Fibroblast of peridontal ligament (primary cell): ENCODE measurements around the gene MRPL49.
"Not testable (repeated sequence)": the region's sequence is repeated elsewhere in the genome, so short reads cannot be mapped to it uniquely, and the experiment has no call there.

Source experiments
- DNase-seq: peaks from one replicate; pipeline ENCODE4 v3.0.0-alpha.2; 2010; ENCODE audit errors: extremely low read depth

The MRPL49 gene

DNA sequence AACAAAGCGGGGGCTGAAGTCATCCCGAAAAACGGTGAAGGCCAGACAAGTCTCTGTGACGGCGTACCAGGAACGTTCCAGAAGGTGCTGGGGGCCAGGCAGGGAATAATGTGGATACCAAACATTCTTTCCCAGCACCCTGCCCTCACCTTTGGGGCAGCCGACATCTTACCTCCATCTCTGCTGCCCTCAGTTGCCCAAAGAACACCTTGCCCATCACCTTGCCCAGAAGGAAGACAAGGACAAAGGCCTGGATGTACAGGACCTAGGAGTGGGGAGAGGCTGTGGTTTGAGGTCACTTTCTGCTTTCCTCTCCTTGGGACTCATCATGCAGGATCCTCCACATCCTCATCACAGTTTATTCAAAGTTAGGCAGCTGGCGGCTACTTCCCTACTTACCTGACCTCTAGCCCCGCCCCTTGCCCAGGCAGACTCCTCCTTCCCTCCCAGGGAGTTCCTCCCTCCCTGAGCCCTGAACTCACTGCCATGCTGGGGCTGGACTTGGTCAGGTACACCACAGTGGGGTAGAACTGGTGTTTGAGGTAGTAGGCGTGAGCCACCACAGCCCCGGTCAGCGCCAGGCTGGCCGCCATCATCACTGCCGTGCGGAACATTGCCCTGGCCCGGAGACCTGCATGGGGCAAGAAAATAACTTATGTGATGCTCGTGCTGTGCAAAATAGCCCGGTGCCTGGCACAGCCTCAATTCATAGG is 11.0 kb downstream of the MRPL49 start:
- DNase-seq, result no peak

DNA sequence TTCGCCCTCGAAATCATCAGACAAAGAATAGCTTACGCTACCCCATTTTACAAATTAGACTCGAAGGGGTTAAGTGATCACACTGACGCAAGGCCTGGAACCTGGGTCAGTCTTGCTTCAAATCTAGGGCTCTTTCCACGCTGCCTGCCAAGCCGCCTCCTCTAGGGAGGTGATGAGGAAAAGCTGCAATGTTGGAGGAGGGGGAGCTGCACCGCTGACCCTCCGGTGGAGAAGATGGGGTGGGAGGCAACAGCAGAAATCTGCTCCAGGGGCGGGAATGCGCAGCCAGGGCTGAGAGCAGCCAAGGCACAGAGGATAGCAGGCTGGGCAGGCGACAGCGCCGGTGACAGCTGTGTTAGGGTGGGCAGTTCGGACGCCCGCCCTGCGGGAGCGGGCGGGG is 11.6 kb downstream of the MRPL49 start:
- peak; percentile 59 for DNase-seq

GRCh38 chr11:65134240-65134951 is 12.3 kb downstream of the MRPL49 start, which contains the start of gene SYVN1:
Gene SYVN1 (minus strand): TSS chr11:65134519. CDS start chr11:65133601, 918 bp downstream.
- peak; percentile 84 for DNase-seq

- peak; percentile 94 for DNase-seq
Measured at GRCh38 chr11:65134952-65135632, 13.0 kb downstream of the MRPL49 start.

DNA sequence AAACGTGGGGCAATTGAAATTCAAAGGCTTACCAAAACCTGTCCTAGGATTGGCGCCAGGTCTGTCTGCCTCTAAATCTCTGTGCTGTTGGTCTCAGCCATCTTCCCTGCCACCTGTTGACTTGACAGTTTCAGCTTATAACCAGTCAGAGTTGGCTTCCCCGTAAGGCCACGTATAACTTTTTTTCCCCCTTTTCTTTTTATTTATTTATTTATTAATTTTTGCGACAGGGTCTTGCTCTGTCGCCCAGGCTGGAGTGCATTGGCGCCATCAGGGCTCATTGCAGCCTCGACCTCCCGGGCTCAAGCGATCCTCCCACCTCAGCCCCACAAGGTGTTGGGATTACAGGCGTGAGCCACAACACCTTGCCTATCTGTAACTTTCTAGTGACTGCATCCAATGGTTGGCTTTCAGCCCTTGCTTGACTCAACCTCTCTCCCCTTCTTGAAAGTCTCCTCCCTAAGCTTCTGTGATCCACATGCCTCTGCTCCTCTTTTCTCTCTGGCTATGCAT is 13.6 kb downstream of the MRPL49 start:
- no peak for DNase-seq

GRCh38 chr11:65136515-65137096 is 14.5 kb downstream of the MRPL49 start:
- no peak for DNase-seq

DNA sequence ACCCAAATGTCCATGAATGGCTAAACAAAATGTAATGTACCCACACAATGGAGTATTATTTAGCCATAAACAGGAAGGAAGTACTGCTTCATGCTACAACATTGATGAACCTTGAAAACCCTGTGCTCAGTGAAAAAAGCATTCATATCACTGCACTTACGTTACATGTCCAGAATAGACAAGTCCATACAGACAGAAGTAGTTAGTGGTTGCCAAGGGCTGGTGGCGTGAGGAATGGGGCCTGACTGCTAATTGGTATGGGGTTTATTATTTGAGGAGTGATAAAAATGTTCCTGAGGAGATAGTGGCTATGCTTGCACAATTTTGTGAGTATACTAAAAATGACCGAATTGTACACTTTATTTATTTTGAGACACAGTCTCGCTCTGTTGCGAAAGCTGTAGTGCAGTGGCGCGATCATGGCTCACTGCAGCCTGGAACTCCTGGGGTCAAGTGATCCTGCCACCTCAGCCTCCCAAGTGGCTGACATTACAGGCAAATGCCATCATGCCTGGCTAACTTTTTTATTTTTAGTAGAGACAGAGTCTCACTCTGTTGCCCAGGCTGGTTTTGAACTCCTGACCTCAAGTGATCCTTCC is 19.9 kb downstream of the MRPL49 start:
- no peak for DNase-seq

- DNase-seq, result no peak
Measured at GRCh38 chr11:65147352-65148075, 25.4 kb downstream of the MRPL49 start.

- no peak for DNase-seq
Measured at GRCh38 chr11:65148657-65149056, 26.5 kb downstream of the MRPL49 start.

DNA sequence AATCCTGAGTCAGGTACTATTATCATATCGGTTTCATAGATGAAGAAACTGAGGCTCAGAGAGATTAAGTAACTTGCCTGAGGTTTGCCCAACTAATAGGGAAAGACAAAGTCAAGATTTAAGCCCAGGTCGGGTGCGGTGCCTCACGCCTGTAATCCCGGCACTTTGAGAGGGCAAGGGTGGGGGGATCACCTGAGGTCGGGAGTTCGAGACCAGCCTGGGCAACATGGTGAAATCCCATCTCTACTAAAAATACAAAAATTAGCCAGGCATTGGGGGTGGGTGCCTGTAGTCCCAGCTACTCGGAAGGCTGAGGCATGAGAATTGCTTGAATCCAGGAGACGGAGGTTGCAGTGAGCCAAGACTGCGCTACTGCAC is 28.0 kb downstream of the MRPL49 start:
- not testable (repeated sequence) for DNase-seq

GRCh38 chr11:65150509-65151299 is 28.6 kb downstream of the MRPL49 start:
- DNase-seq, result peak; percentile 53

DNA sequence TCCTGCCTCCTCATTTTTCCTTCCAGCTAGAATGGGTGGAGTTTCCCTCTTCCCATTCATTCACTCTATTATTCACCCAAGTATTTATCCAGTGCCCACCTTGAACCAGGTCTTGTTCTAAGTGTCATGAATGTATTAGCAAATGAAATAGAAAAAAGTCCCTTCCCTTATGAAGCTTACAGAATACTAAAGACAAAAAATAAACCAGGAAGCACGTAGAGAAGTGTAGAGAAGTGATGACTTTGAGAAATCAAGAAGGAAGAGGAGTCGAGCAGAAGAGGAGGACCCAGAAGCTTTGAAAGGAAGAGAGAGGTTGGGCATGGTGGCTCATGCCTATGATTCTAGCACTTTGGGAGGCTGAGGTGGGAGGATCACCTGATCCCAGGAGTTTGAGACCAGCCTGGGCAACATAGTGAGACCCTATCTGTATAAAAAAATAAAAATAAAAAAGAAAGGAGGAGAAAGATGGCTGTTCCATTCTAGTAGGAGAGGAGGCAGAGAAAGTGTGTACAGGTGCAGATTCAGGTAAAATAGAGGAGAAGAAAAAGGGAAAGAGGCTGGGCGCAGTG is 29.3 kb downstream of the MRPL49 start:
- no peak for DNase-seq

- peak; percentile 16 for DNase-seq
Measured at GRCh38 chr11:65152122-65152521, 30.0 kb downstream of the MRPL49 start.

DNA sequence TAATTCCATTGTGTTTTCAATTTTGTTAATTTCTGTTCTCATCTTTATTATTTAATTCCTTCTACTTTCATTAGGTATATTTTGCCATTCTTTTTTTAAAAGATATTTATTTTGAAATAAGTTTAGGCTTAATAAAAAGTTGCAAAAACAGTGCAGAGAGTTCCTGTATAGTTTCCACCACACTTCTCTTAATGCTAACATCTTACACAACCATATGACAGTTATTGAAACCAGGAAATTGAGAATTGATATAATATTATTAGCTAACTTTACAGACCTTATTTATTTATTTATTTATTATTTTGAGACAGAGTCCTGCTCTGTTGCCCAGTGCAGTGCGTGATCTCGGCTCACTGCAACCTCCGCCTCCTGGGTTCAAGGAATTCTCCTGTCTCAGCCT is 34.1 kb downstream of the MRPL49 start:
- no peak for DNase-seq

GRCh38 chr11:65156926-65157325 is 34.8 kb downstream of the MRPL49 start:
- no peak for DNase-seq

DNA sequence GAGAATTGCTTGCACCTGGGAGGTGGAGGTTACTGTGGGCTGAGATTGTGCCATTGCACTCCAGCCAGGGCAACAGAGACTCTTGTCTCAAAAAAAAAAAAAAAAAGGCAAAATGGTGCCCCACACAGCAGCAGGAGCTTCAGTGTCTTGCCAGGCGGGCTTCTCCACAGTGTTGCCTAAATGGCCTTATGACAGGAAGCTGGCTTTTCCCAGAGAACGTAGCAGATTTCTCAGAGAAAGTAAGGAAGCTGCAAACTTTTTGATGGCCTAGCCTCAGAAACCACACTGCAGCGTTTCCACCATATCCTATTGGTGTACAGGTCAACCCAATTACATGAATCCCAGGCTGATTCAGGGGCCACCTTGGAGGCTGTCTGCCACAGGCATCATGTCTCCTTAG is 35.2 kb downstream of the MRPL49 start:
- no peak for DNase-seq

DNA sequence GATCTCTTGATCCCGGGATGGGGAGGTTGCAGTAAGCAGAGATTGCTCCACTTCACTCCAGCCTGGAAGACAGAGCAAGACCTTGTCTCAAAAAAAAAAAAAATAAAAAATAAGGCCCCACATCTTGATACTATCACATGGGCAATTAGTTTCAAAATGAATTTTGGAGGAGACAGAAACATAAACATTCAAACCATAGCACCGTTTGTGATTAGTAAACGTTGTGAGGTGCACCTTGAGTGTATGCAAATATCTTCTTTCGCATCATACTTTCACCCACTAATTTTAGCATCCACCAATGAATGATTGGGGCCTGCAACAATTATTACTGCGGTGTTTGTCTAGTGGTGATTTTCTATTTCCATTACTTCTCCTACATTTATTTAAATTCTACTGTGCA is 36.9 kb downstream of the MRPL49 start:
- no peak for DNase-seq

DNA sequence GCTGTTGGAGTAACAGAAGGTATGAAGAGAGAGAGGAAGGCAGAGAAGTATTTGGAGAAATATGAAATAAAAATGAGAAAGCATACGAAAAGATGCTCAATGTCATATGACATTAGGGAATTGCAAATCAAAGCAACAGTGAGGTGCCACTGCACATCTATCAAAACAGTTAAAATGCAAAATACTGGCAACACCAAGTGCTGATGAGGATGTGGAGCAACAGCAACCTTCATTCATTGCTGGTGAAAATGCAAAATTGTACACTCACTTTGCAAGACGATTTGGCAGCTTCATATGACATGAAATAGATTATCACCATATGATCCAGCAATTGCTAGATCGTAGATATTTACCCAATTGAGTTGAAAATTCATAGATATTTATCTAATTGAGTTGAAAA is 38.5 kb downstream of the MRPL49 start:
- no peak for DNase-seq

DNA sequence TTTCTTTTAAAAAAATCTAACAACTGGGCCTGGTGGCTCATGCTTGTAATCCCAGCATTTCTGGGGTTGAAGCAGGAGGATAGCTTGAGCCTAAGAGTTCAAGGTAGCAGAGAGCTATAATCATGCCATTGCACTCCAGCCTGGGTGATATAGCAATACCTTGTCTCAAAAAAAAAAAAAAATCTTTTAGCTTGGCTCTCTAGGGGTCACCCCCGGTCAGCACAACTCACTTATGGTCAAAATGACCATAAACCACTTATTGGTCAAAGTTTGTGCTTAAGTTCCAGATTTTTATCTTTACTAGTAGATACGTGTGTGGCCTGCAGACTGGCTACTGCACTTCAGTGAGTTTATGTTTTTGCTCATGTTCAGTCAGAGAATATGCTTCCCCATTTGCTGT is 41.6 kb downstream of the MRPL49 start:
- no peak for DNase-seq
